ENCODE results near the gene FAM170B.

The FAM170B gene

DNA sequence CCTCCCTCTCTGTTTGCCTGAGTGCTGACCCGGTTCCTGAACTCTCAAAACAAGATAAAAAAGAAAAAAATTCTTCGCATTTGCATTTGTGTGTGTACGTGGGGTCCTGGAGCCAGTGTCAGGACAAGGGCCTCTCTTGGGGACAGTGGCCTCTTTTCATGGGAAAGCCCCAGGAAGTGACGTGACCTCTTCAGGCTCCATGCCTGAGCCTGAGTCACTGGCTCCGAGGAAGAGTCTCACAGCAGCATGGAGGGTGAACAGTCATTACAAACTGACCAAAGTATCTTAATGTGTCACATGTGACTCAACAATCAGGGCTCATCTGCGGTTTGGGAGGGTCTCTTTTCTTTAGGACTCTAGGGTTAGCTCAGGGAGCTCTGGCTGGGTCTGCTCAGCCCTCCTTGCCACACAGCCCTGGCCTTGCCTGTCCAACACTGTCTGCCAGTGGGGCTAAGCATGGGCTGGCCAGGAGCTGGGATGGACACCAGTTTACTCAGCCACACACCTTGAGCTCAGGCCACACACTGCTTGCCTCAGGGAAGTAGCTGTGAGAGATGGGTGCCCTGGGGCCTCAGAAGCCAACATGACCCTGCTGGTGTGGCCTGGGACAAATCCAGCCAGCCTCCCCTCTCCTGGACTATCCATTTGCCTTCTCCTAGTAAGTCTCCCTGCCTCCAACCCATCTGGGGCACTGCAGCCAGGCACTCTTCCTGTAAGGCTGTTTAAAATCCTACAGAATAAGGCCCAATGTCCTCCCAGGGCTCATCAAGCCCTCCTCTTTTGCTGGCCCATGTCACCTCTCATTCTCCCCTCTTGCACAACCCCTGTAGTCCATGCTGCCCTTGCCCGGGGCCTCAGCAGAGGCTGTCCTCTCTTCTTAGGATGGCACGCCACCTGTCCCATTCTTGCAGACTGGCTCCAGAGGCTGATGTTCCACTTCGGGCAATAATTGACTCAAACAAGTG is 43.9 kb upstream of the FAM170B start:
- TF ChIP-seq CSDC2 (CRISPR knock-in tag; IDR thresholded peaks at IDR 0.05) (no peak), ZNF70 (CRISPR knock-in tag; IDR thresholded peaks at IDR 0.05) (no peak), PPARA (CRISPR knock-in tag; IDR thresholded peaks at IDR 0.05; ENCODE audit: borderline replicate concordance) (no peak), RARB (CRISPR knock-in tag; IDR thresholded peaks at IDR 0.05) (no peak), ESRRG (CRISPR knock-in tag; IDR thresholded peaks at IDR 0.05) (no peak), ZNF8 (CRISPR knock-in tag; IDR thresholded peaks at IDR 0.05) (no peak), ZFP3 (CRISPR knock-in tag; IDR thresholded peaks at IDR 0.05) (no peak), ZFP30 (CRISPR knock-in tag; IDR thresholded peaks at IDR 0.05) (no peak), GLIS3 (CRISPR knock-in tag; IDR thresholded peaks at IDR 0.05) (no peak), ISL1 (CRISPR knock-in tag; IDR thresholded peaks at IDR 0.05) (no peak), BACH2 (CRISPR knock-in tag; IDR thresholded peaks at IDR 0.05; ENCODE audit: borderline replicate concordance) (no peak)
- TF ChIP-seq, protein P1, sequence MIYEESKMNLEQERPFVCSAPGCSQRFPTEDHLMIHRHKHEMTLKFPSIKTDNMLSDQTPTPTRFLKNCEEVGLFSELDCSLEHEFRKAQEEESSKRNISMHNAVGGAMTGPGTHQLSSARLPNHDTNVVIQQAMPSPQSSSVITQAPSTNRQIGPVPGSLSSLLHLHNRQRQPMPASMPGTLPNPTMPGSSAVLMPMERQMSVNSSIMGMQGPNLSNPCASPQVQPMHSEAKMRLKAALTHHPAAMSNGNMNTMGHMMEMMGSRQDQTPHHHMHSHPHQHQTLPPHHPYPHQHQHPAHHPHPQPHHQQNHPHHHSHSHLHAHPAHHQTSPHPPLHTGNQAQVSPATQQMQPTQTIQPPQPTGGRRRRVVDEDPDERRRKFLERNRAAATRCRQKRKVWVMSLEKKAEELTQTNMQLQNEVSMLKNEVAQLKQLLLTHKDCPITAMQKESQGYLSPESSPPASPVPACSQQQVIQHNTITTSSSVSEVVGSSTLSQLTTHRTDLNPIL (CRISPR knock-in tag; IDR thresholded peaks at IDR 0.05; ENCODE audit: low read depth): no peak
- TF ChIP-seq, protein P2, sequence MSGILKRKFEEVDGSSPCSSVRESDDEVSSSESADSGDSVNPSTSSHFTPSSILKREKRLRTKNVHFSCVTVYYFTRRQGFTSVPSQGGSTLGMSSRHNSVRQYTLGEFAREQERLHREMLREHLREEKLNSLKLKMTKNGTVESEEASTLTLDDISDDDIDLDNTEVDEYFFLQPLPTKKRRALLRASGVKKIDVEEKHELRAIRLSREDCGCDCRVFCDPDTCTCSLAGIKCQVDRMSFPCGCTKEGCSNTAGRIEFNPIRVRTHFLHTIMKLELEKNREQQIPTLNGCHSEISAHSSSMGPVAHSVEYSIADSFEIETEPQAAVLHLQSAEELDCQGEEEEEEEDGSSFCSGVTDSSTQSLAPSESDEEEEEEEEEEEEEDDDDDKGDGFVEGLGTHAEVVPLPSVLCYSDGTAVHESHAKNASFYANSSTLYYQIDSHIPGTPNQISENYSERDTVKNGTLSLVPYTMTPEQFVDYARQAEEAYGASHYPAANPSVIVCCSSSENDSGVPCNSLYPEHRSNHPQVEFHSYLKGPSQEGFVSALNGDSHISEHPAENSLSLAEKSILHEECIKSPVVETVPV (CRISPR knock-in tag; IDR thresholded peaks at IDR 0.05): no peak
- TF ChIP-seq, protein P3, sequence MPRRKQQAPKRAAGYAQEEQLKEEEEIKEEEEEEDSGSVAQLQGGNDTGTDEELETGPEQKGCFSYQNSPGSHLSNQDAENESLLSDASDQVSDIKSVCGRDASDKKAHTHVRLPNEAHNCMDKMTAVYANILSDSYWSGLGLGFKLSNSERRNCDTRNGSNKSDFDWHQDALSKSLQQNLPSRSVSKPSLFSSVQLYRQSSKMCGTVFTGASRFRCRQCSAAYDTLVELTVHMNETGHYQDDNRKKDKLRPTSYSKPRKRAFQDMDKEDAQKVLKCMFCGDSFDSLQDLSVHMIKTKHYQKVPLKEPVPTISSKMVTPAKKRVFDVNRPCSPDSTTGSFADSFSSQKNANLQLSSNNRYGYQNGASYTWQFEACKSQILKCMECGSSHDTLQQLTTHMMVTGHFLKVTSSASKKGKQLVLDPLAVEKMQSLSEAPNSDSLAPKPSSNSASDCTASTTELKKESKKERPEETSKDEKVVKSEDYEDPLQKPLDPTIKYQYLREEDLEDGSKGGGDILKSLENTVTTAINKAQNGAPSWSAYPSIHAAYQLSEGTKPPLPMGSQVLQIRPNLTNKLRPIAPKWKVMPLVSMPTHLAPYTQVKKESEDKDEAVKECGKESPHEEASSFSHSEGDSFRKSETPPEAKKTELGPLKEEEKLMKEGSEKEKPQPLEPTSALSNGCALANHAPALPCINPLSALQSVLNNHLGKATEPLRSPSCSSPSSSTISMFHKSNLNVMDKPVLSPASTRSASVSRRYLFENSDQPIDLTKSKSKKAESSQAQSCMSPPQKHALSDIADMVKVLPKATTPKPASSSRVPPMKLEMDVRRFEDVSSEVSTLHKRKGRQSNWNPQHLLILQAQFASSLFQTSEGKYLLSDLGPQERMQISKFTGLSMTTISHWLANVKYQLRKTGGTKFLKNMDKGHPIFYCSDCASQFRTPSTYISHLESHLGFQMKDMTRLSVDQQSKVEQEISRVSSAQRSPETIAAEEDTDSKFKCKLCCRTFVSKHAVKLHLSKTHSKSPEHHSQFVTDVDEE (CRISPR knock-in tag; IDR thresholded peaks at IDR 0.05): no peak
- TF ChIP-seq, protein P4, sequence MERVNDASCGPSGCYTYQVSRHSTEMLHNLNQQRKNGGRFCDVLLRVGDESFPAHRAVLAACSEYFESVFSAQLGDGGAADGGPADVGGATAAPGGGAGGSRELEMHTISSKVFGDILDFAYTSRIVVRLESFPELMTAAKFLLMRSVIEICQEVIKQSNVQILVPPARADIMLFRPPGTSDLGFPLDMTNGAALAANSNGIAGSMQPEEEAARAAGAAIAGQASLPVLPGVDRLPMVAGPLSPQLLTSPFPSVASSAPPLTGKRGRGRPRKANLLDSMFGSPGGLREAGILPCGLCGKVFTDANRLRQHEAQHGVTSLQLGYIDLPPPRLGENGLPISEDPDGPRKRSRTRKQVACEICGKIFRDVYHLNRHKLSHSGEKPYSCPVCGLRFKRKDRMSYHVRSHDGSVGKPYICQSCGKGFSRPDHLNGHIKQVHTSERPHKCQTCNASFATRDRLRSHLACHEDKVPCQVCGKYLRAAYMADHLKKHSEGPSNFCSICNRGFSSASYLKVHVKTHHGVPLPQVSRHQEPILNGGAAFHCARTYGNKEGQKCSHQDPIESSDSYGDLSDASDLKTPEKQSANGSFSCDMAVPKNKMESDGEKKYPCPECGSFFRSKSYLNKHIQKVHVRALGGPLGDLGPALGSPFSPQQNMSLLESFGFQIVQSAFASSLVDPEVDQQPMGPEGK (CRISPR knock-in tag; IDR thresholded peaks at IDR 0.05; ENCODE audit: borderline replicate concordance): no peak
- no peak for ATAC-seq

DNA sequence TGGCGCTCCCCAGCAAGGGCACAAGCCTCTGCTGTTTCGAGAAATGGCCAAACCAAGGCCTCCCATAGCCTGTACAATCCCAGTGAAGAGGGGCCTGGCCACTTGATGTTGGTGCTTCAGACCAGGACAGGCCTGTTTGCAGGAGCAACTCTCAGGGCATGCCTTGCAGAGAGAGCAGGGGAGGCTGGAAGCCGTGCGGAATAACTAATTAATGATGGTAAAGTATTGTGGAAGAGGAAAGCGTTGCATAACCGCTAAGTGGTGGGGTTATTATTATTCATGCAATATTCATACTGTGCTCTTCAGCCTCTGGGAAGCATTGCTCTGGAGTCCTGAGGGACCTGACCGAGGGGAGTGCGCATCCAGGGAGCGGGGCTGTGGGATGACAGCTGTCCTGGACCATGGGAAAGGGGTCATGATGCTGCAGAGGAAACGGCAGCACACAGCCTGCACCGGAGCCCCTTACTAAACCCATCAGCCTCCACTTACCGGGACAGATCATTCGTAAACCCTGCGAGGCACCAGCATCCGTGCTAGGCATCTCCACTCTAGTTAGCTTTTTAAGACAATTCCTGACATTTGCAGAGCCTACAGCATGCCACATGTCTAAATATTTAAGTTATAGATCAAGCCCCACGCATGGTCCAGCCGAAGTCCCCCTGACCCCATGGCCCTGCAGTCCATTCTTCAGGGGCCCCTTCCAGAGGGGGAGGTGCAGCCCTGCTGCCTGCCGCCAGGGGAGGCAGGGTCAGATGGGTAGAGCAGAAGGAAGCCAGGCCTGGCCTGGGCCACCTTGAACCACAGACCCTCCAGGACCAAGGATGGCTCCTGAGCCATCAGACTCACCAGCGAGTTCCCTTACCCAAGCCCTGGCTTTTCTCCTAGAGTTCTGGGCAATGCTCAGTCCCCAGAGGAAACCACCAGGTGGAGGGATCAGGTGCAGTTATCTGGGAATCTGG is 42.8 kb upstream of the FAM170B start:
- no peak for ATAC-seq

DNA sequence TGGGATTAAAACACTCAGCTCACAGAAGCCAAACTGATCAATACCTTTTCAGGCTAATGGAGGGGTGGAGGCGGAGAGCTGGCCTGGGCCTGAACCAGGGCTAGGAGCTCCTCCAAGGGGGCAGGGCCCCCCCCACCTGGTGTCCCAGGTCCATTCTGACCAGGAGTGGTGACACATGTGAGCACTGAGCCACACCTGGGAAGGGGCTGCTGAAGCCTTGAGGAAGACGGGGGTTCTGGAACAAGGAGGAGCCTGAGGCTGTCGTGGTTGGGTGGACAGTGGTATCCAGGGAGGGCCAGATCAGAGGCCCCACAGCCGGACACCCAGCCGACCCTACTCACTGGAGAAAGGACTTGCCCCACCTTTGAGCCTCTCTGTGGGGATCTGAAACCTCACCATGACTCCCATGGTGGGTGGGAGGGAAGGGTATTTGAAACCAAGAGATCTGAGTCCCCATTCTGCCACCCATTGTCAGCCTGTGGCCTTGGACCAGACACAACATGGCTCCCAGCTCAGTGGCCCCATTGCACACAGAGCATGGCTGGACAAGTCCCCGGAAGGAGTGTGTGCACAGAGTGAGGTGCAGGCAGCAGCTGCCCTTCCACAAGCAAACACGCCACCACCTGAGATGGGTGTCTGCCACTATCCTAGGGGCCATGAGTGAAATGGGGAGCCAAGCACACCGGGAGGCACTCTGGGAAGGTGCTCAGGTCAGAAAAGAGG is 41.9 kb upstream of the FAM170B start:
- no peak for ATAC-seq
- TF ChIP-seq SNAI2 (CRISPR knock-in tag; IDR thresholded peaks at IDR 0.05) (no peak), ZNF565 (CRISPR knock-in tag; conservative IDR thresholded peaks at IDR 0.05; ENCODE audit: low read depth) (no peak), OSR1 (CRISPR knock-in tag; IDR thresholded peaks at IDR 0.05) (no peak), BACH2 (CRISPR knock-in tag; IDR thresholded peaks at IDR 0.05; ENCODE audit: borderline replicate concordance) (no peak), RARB (CRISPR knock-in tag; IDR thresholded peaks at IDR 0.05) (no peak), ESRRG (CRISPR knock-in tag; IDR thresholded peaks at IDR 0.05) (no peak), TCF4 (CRISPR knock-in tag; IDR thresholded peaks at IDR 0.05; ENCODE audit: borderline replicate concordance) (no peak), PPARA (CRISPR knock-in tag; IDR thresholded peaks at IDR 0.05; ENCODE audit: borderline replicate concordance) (no peak)
- TF ChIP-seq, protein P4 (CRISPR knock-in tag; IDR thresholded peaks at IDR 0.05; ENCODE audit: borderline replicate concordance): no peak
- TF ChIP-seq, protein P3 (CRISPR knock-in tag; IDR thresholded peaks at IDR 0.05): no peak

More for the DNA sequence above, 42.8 kb upstream of the FAM170B start:
- TF ChIP-seq BACH2 (CRISPR knock-in tag; IDR thresholded peaks at IDR 0.05; ENCODE audit: borderline replicate concordance) (no peak), TOX (CRISPR knock-in tag; IDR thresholded peaks at IDR 0.05; ENCODE audit: borderline replicate concordance) (no peak), ZFP3 (CRISPR knock-in tag; IDR thresholded peaks at IDR 0.05) (no peak)

Data from SK-N-SH treated with all-trans-retinoic acid at 6 μM for 48 hours (cell line).